Measurements from ENCODE around the gene DENND5B. TPM values are rescaled to one million over a fixed set of nuclear protein-coding genes. Genes with fewer than 3 reads are reported as not detected.
"Not testable (repeated sequence)": the region's sequence is repeated elsewhere in the genome, so short reads cannot be mapped to it uniquely, and the experiment has no call there.

Gene DENND5B
- total RNA-seq, 1 experiment from 2014 or later: 15.6 TPM

DNA sequence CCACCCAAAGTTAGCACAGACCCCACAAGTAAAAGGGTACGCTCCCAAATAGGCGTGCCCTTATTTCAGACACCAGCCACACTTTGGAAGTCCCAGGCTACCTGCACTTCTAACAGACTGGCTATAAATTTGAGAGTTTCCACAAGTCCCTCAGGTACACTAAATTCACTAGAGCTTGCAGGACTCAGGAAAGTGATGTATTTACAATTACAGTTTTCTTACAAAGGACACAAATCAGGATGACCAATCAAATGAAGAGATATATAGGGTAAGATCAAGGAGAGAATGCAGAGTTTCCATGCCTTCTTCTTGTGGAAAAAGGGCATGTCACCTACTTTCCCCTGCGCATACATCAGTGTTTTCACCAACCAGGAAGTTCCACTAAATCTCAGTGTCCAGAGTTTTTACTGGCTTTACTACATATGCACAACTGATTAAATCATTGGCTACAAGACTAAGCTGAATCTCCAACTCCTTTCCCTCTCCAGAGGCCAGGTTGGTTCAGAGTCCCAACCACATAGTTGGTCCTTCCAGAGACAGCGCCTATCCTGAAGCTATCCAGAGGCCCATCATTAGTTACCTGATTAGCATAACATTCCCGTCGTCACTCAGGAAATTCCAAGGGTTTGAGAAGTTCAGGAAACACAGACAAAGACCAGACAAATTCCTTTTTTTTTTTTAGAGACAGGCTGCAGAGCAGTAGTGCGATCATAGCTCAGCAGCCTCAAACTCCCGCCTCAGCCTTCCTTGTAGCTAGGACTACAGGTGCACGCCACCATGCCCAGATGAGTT, 84.2 kb downstream of the DENND5B start:
- peak; percentile 76 for DNase-seq (ENCODE audit: low read depth)

- no peak for DNase-seq (ENCODE audit: low read depth)
These were observed 86.2 kb downstream of the DENND5B start for GRCh38 chr12:31504625-31505222.

GRCh38 chr12:31501014-31501413, 89.9 kb downstream of the DENND5B start:
- DNase-seq (ENCODE audit: low read depth): not testable (repeated sequence)

DNA sequence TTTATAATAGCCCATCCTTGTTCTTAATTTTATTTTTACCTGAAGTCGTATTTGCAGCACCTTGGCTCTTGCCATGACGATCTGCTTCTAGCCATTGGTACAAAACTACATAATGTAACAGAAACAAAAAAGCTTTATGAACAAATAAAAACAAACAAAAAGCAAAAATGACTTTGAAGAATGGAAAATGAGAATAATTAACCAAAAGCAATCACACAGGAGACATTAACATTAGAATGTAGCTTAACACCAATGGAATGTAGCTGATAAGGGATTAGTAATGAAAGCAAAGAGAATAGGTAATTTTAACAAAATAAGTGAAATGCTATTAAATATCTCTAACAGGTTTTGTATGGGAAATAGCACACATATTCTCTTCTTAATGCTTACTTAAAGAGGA, 91.4 kb downstream of the DENND5B start:
- DNase-seq (ENCODE audit: low read depth): no peak

- DNase-seq (ENCODE audit: low read depth): no peak
These were observed 92.5 kb downstream of the DENND5B start for GRCh38 chr12:31498424-31498823.

- DNase-seq (ENCODE audit: low read depth): no peak
These were observed 94.7 kb downstream of the DENND5B start for GRCh38 chr12:31496257-31496656.

GRCh38 chr12:31494455-31494854, 96.5 kb downstream of the DENND5B start:
- DNase-seq (ENCODE audit: low read depth): no peak

- DNase-seq (ENCODE audit: low read depth): no peak
These were observed 98.2 kb downstream of the DENND5B start for GRCh38 chr12:31492599-31493196.

DNA sequence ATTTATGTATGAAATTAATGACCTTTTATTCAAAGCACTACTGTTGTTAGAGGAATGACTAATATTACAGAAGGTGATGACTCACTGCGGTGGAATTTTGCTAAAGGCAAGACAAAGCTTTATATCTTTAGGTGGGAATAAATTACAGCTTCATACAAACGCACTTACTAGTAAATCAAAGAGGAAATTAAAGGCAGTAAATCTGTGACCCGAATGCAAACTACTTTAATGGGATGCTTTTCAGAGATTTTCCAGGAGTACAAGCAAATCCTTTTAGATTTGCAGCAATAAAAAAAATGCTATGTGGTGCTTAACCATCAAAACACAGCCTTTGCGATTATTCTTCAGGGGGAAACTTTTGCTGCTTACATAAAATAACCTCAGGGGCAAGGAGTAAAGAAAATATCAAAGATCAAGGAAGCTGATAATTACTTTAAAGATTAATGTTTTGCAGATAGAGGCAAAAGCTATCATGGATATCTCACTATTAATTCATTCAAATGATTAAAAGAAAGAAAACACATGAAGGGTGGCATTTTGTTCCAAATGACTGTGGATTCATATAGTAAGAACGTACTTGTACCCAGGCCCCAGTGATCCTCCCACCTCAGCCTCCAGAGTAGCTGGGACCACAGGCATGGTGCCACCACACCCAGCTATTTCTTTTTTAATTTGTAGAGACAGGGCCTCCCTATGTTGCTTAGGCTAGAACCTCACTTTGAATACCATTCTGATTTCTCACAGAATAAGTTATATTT, 98.9 kb downstream of the DENND5B start:
- peak; percentile 91 for DNase-seq (ENCODE audit: low read depth)

DNA sequence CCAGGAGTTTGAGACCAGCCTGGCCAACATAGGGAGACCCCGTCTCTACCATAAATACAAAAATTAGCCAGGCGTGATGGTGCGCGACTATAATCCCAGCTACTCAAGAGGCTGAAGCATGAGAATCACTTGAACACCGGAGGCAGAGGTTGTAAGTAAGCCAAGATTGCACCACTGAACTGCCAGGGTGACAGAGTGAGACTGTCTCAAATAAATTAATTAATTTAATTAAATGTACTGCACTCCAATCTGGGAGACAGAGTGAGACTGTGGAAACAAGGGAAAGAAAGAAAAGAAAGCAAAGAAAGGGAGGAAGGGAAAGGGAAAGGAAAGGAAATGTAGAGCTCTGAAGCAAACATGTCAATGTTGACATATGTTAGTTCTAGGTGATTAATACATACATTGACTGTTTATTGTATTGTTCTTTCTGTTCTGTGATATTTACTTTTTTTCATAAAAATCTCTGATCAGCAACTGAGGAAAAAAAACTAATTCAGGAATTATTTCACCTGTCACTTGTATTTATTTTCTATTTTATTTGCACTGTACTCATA, 99.6 kb downstream of the DENND5B start:
- DNase-seq (ENCODE audit: low read depth): no peak

DNA sequence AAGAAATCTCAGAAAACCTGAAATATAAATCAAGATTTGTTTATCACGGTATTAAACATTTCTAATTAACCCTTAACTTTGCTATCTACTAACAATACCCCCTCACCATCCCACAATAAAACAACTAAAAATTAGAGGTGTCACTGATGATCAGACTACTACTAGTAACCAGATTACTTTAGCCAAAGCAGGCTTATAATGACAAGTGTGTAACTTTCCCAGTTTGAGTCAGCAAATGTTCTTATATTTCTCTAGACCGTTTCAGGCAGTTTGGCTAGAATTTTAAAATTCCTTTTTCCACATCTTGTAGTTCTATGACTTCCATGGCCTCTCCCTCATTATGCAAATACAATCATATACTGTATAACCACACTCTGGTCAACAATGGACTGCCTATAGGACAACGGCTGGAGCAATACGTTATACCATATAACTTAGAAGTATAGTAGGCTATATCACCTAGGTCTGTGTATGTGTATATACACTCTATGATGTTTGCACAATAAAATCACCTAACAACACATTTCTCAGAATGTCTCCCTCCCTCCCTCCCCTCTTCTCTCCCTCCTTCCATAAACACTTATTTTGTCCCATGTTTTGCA, 102.1 kb downstream of the DENND5B start:
- no peak for DNase-seq (ENCODE audit: low read depth)

GRCh38 chr12:31485571-31485970, 105.4 kb downstream of the DENND5B start:
- DNase-seq (ENCODE audit: low read depth): no peak

- DNase-seq (ENCODE audit: low read depth): peak; percentile 82
These were observed 108.1 kb downstream of the DENND5B start for GRCh38 chr12:31482816-31483215.

DNA sequence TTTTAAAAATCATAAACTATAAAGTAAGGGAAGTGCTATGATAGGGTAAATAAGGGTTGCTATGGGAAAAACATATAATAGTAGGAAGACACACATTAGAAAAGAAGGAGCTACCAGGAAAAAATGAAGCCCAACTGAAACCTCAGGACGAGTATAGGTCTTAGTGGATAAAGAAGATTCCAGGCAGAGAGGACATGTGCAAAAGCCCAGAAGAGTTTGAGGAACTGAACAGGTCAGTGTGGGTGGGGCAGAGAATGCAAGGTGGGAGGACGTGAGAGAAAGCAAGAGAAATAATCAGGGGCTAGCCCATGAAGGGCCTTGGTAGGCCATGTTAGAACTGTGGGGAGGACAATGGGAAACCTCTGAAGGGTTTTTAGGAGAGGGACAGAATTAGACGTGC, 109.5 kb downstream of the DENND5B start:
- no peak for DNase-seq (ENCODE audit: low read depth)

- no peak for DNase-seq (ENCODE audit: low read depth)
These were observed 111.3 kb downstream of the DENND5B start for GRCh38 chr12:31479516-31480210.

- DNase-seq (ENCODE audit: low read depth): no peak
These were observed 112.0 kb downstream of the DENND5B start for GRCh38 chr12:31478898-31479297.

DNA sequence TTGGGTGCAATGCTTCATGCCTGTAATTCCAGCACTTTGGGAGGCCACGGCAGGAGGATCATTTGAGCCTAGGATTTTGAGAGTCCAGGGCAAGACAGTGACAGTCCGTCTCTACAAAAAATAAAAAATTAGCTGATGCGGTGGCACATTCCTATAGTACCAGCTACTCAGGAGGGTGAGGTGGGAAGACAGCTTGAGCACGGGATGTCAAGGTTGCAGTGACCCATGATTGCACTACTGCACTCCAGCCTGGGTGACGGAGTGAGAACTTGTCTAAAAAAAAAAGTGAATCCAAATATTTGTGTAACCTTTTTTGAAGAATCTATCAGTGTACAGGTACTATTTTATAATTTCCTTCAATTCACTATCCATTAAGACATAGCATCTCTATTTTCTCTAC, 112.5 kb downstream of the DENND5B start:
- DNase-seq (ENCODE audit: low read depth): no peak

- no peak for DNase-seq (ENCODE audit: low read depth)
These were observed 113.2 kb downstream of the DENND5B start for GRCh38 chr12:31477687-31478086.

DNA sequence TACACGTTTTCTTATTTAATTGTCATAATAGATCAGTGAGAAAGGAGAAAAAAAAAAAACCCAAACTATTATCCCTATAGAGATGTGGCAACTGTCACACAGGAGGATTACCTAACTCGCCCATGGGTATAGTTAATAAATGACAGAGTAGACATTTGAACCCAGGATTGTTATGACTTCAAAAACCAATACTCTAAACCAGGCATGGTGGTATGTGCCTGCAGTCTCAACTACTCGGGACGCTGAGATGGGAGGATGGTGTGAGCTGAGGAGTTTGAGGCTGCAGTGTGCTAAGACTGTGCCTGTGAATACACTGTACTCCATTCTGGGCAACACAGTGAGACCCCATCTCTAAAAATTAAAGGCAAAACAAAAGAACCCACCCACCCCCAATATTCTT, 114.5 kb downstream of the DENND5B start:
- DNase-seq (ENCODE audit: low read depth): no peak

- not testable (repeated sequence) for DNase-seq (ENCODE audit: low read depth)
These were observed 115.3 kb downstream of the DENND5B start for GRCh38 chr12:31475610-31476009.

DNA sequence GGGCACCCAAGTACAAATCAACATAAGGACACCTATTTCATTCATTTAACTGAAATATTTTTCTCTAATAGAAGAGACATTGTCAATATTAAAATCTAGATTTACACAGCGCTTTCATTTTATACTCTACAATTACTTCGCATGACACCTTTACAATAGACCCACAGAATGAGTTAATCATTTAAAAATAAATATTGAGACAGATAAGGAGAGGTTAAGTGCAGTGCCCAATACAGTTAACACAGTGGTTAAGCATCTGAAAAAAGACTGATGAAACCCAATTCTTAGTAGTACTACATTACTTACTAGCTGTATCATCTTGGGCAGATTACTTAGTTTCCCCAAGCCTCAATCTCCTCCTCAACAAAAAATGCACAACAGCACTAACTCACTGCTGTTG, 116.2 kb downstream of the DENND5B start:
- DNase-seq (ENCODE audit: low read depth): no peak
